ENCODE results near the gene AGTRAP.

DNA sequence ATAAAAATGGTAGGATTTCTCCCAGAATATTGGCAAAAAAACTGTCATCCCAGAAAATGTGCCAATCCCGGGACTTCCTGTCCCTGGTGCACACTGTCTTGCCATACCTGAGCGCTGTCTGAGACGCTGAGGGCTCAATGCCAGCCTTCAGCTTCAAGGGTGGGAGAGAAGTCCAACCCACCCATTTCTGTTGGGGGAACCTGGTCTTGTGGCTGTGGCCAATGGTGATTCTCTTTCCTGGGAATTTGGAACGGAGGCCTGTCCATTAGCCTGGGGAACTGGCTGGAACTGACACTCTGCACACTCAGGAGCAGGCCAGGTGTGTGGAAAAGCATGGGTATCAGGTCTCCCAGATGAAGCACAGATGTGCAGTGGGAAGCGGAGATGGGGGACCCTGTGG, 63.2 kb downstream of the AGTRAP start:
- TF ChIP-seq, protein P1, sequence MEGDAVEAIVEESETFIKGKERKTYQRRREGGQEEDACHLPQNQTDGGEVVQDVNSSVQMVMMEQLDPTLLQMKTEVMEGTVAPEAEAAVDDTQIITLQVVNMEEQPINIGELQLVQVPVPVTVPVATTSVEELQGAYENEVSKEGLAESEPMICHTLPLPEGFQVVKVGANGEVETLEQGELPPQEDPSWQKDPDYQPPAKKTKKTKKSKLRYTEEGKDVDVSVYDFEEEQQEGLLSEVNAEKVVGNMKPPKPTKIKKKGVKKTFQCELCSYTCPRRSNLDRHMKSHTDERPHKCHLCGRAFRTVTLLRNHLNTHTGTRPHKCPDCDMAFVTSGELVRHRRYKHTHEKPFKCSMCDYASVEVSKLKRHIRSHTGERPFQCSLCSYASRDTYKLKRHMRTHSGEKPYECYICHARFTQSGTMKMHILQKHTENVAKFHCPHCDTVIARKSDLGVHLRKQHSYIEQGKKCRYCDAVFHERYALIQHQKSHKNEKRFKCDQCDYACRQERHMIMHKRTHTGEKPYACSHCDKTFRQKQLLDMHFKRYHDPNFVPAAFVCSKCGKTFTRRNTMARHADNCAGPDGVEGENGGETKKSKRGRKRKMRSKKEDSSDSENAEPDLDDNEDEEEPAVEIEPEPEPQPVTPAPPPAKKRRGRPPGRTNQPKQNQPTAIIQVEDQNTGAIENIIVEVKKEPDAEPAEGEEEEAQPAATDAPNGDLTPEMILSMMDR (conservative IDR thresholded peaks at IDR 0.05; ENCODE audit: low read depth, low read length), result no peak
- no peak for TF ChIP-seq EZH2 (IDR thresholded peaks at IDR 0.05; ENCODE audit: borderline replicate concordance, low read depth, low read length, poor library complexity, severe bottlenecking)
